ENCODE measurements around the gene SLC2A5.
"Not testable (repeated sequence)": the region's sequence is repeated elsewhere in the genome, so short reads cannot be mapped to it uniquely, and the experiment has no call there.

SLC2A5 gene

GRCh38 chr1:9005395-9005708 is 64.1 kb downstream of the SLC2A5 start:
- DNase-seq (ENCODE audit: low spot score): no peak

- peak; percentile 81 for DNase-seq (ENCODE audit: low spot score)
Measured at GRCh38 chr1:9004700-9005394, 64.6 kb downstream of the SLC2A5 start.

GRCh38 chr1:9004031-9004699 is 65.3 kb downstream of the SLC2A5 start:
- DNase-seq (ENCODE audit: low spot score): no peak

GRCh38 chr1:9002215-9002560 is 67.2 kb downstream of the SLC2A5 start:
- not testable (repeated sequence) for DNase-seq (ENCODE audit: low spot score)

- not testable (repeated sequence) for DNase-seq (ENCODE audit: low spot score)
Measured at GRCh38 chr1:9001534-9002214, 67.8 kb downstream of the SLC2A5 start.

- not testable (repeated sequence) for DNase-seq (ENCODE audit: low spot score)
Measured at GRCh38 chr1:8993962-8994675, 75.3 kb downstream of the SLC2A5 start.

- DNase-seq (ENCODE audit: low spot score): no peak
Measured at GRCh38 chr1:8992936-8993687, 76.3 kb downstream of the SLC2A5 start.

- peak; percentile 60 for DNase-seq (ENCODE audit: low spot score)
Measured at GRCh38 chr1:8989821-8990220, 79.6 kb downstream of the SLC2A5 start.

- DNase-seq (ENCODE audit: low spot score): no peak
Measured at GRCh38 chr1:8989061-8989460, 80.4 kb downstream of the SLC2A5 start.

- DNase-seq (ENCODE audit: low spot score): no peak
Measured at GRCh38 chr1:8988618-8988967, 80.8 kb downstream of the SLC2A5 start.

GRCh38 chr1:8987881-8988617 is 81.4 kb downstream of the SLC2A5 start:
- DNase-seq (ENCODE audit: low spot score): peak; percentile 71

GRCh38 chr1:8986814-8987190 is 82.6 kb downstream of the SLC2A5 start:
- no peak for DNase-seq (ENCODE audit: low spot score)

- DNase-seq (ENCODE audit: low spot score): no peak
Measured at GRCh38 chr1:8985915-8986813, 83.3 kb downstream of the SLC2A5 start.

Data from activated CD4-positive, alpha-beta T cell treated with anti-CD3 and anti-CD28 coated beads, Interleukin-2, Interleukin-4, amounts not matched to agents 100 ng/mL and 50 ng/mL, durations not matched to agents 16 hours and 8 hours (primary cell).